GM21786 (cell line): ENCODE measurements around the gene TLL1.

Experiments used
- ATAC-seq: cut with Tn5 transposase; IDR thresholded peaks from one replicate; pipeline ENCODE4 v1.9.1; 2021; ENCODE audit not compliant: unreplicated experiment

Gene TLL1

GRCh38 chr4:165872461-165873297 lies at the start of gene TLL1:
TLL1 (plus strand) TSS chr4:165873237; CDS start chr4:165873905, 668 bp downstream.
- ATAC-seq, result no peak

GRCh38 chr4:165826166-165826565 lies 46.9 kb upstream of the TLL1 start:
- ATAC-seq, result no peak

GRCh38 chr4:165827018-165827417 lies 46.0 kb upstream of the TLL1 start:
- no peak for ATAC-seq

GRCh38 chr4:165828928-165829327 lies 44.1 kb upstream of the TLL1 start:
- ATAC-seq, result no peak

- no peak for ATAC-seq
Observed at GRCh38 chr4:165834116-165834515, 38.9 kb upstream of the TLL1 start.

GRCh38 chr4:165838575-165838974 lies 34.5 kb upstream of the TLL1 start:
- no peak for ATAC-seq

GRCh38 chr4:165839615-165840333 lies 33.3 kb upstream of the TLL1 start:
- no peak for ATAC-seq

GRCh38 chr4:165842684-165843083 lies 30.4 kb upstream of the TLL1 start:
- ATAC-seq, result no peak

- no peak for ATAC-seq
Observed at GRCh38 chr4:165844161-165844560, 28.9 kb upstream of the TLL1 start.

- ATAC-seq, result no peak
Observed at GRCh38 chr4:165851256-165851655, 21.8 kb upstream of the TLL1 start.

- no peak for ATAC-seq
Observed at GRCh38 chr4:165855191-165855590, 17.8 kb upstream of the TLL1 start.

GRCh38 chr4:165861363-165861762 lies 11.7 kb upstream of the TLL1 start:
- no peak for ATAC-seq

GRCh38 chr4:165864271-165864670 lies 8.8 kb upstream of the TLL1 start:
- ATAC-seq, result no peak

- no peak for ATAC-seq
Observed at GRCh38 chr4:165866019-165866650, 6.9 kb upstream of the TLL1 start.

- no peak for ATAC-seq
Observed at GRCh38 chr4:165867961-165868360, 5.1 kb upstream of the TLL1 start.

GRCh38 chr4:165873298-165874071 lies 448 bp downstream of the TLL1 start:
- no peak for ATAC-seq

- ATAC-seq, result no peak
Observed at GRCh38 chr4:165874072-165874790, 1.2 kb downstream of the TLL1 start.

GRCh38 chr4:165874791-165875371 lies 1.8 kb downstream of the TLL1 start:
- ATAC-seq, result no peak

- no peak for ATAC-seq
Observed at GRCh38 chr4:165875446-165875845, 2.4 kb downstream of the TLL1 start.

- ATAC-seq, result no peak
Observed at GRCh38 chr4:165877286-165877685, 4.2 kb downstream of the TLL1 start.
